NCI-H1417 treated with DMSO at 0.1 percent for 48 hours (cell line): ENCODE results near the gene SBNO2.

Experiments used
- DNase-seq: peaks from one replicate; lab custom pipeline; 2025; lab: John Stamatoyannopoulos, UW

SBNO2 gene

DNA sequence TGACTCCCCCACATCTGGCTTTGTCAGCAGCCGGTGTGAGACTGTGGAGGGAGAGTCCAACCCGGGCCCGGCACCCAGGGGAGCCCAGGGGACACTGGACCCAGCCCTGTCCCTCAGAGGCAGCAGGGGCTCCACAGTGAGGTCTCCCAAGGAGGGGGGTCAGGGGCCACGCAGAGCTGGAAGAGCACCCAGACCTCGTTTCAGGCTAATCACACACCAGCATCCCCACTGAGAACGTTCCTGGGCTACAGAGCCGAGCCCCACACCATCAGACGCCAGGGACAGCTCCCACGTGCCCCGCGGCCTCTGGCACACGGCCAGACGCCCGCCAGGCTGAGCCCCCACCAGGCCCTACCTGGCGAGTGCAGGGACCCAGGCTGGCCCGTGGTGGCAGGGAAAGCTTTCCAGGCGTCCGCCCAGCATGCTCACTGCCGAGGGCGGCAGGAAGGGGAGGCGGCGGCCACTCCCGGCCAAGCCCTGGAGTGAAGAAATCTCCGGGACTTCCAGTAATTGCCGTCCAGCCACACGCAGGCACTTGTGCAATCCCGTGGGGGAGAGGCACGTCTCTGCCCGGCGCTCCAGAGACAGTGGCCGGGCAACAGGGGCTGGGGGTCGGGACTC is 19.2 kb downstream of the SBNO2 start:
- no peak for DNase-seq

DNA sequence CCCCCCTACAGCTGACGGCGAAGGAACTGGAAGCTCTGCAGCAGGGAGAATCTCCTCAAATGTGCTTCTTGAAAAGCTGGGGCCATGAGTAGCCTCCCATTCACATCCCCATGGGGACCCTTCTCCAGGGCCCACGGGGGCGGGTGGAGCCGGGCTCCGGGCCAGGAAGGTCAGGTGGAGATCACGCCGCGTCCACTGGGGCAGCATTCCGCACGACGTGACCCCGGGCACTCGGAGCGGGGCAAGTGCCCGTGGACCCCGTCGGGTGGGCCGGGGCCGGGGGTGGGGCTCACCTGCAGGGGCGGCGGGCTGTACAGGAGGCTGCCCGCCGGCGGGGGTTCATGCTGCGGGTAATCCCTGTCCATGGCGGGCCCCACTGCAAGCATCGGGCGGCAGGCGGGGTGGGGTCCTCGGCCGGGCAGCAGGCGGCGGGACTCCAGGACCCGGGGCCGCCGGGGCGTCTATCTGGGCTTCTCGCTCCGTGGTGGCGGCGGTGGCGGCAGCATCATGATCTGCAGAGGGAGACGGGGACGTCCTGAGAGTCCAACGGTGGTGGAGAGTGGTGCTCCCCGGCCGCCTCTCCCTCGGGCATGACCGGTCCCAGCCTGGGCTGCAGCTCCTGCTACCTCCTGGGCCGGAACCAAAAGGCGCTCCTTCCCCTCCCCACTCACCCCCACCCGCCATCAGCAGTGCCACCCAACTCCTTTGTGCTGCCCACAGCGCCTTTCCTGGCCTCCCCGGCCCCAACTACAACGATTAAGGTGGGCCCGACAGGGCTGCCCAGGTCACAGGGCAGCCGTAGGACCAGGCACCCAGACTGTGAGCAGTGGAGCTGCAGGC is 20.0 kb downstream of the SBNO2 start:
- no peak for DNase-seq

DNA sequence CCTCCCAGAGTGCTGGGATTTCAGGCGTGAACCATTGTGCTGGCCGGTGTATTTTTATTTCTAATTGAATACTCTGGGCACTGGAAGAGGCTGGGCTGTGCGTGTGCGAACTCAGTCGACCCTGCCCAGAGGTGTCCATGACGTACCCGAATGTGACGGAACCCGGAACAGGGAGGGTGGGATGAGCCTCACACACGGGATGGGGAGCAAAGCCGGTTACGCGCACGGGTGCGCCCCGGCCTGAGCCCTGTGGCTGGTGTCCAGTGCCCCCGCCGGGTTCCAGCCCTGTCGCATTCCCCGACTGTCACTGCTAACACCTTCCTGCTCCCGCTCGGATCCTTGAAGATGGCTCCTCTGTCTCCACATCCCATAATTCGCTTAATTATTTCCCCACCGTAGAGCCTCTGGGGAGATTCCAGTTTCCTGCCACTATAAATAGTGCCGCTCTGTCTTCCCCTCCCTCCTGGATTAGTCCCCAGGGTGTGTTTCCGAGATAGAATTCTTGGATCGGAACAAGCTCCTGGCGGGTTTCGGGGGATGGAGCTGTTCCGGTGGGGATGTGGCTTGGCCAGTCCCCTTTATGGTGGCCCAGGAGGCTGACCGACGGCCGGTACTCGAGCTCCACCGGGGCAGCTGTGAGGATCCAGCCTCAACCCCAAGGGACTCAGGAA is 22.0 kb downstream of the SBNO2 start:
- no peak for DNase-seq

DNA sequence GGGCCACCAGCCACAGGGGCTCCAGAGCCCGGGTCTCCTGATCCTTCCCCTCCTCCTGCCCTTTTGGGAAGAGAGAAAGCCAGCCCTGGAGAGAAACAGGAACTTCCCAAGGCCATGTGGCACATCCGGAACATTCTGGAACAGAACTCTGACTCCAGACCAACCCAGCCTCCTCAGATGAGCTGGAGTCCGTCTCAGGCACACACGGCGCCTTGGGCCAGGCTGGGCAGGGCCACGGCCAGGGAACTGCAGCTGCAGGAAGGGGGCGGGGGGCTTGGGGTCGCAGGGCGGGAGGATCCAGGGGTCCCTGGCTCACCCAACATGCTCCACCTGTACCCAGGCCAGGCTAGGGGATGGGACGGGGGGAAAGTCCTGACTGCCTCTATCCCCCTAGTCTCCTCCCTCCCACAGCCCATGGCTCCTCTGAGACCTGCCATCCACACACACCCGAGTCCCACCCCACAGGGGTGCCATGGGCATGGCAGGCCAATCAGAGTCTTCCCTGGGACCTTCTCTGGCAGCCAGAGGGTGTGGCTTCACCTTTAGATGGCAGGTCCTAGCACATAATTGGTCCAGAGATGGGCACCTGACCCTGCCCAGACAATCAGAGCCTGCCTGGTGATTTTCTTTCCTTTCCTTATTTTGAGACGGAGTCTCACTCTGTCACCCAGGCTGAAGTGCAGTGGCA is 22.9 kb downstream of the SBNO2 start:
- no peak for DNase-seq

DNA sequence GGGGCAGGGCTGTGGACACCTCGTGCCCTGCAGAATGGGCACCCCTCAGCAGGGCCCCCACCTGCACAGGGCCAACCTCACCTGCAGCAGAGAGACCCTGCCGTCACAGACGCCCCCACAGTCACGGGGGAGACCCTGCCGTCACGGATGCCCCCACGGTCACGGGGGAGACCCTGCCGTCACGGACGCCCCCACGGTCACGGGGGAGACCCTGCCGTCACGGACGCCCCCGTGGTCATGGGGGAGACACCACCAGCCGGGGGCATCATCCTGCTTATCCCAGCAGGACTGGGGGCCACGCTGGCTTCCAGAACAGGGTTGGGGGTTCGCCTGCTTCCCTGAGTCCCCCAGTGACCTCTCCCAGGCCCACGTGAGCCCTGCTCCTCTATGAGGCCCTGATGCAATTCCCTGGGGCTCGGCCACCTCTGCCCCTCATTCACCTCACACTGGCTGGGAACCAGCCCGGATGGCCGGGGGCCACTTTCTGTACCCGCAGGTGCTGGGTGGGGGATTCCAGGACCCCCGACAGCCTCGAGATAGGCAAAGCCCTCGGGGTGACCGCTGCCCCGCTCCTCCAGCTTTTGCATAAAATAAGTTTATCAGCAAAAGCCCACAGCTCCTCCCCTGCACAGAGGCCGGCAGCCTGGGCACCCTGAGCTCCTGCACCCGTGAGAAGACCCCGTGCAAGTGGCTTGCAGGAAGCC is 23.6 kb downstream of the SBNO2 start:
- DNase-seq = no peak

DNA sequence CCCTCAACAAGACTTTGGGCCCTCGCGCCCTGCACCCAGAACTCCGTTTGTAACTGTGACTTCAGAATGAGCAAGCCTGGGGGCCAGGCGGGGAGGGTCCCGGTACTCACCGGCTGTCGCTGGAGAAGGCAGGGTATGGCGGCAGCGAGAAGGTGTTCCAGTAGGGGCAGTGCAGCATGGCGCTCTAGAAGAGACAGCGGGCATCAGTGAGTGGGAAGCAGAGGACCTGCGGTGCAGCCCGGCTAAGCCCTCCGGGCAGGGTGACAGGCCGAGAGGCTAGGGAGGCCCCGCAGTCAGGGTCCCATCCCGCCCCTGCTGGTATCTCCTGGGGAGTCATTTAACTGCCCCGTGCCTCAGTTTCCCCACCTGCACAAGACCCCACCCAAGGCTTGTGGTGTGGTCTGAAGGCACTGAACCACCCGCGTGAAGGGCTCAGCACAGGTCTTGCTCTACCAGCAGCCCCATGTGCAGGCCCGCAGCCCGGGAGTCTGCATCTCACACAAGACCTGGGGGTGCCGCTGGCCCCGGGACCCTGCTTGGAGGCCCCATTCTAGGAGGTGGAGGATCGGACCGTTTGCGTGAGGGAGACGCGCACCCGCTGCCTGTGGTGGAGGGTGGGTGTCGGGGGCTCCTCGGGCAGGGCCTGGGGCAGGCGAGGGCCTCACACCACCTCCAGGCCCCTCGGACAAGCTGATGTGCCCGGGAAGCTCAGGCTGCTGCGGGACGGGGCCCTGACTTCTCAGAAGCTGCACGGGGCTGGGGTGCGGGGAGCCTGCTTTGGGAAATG is 24.6 kb downstream of the SBNO2 start:
- no peak for DNase-seq

DNA sequence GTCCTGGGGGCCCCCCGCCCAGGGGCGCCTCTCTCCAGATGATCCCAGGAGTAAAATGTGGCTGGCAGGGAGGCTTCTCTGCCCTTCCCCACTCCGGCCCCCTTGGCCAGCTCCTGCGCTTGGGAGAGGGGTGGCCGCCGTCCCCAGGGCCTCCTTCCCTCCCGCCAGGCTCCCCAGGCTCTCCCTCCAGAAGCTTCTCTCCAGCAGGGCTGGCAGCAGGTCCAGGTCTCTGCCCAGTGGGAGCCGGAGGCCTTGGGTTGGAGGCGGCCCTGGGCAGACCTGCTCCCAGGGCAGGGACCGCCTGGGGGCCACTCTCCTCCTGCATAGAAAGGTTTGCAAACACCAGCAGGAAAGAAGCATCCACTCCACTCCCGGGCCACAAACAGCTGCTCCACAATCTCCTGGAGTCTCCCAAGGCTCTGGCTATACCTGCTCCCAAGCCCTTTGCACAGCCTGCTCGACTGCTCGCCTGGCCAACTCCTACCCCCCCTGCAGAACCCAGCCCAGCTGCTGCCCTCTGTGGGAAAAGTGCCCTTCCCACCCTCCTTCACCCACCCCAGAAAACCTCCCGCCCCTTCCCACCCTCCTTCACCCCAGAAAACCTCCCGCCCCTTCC is 26.0 kb downstream of the SBNO2 start:
- no peak for DNase-seq

DNA sequence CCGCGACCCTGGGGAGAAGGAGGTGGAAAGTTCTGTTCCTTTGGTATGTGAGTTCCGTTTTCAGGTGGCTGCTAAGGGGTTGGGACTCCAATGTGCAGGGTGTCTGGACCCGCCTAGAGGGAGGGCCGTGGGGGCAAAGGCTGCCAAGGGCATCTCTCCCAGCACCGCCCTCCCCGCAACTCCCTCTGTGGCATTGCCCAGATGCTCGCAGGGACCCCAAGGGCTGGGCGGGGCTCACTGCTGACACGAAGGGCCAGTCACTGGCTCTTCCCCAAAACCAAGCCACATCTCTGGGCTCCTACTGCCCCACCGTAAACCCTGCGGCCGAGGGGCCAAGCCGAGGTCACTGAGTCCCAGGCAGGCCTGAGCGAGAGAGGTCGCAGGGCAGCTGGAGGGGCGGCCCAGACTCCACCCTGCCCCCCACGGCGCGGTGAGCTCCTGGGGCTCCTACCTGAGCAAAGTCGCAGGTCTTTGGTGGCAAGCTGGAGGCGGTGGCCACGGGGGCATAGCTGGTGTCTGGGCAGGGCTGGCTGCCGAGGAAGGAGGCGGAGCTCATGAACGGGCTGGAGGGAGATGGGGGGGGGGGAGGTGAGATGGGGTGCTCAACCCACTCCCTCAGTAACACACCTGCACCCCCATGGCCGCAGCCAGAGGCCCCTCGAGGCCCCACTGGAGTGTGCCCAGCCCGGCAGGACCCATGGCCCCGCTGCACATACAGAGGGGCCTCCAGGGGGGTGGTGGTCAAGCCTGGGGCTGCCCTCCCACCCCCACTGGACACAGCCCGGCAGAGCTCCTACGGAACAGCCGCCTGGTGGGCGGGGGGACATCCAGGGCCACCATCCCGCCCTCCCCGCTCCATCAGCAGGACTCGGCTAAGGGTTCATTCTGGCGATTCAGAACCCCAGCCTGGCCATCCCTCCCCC is 26.9 kb downstream of the SBNO2 start:
- no peak for DNase-seq

DNA sequence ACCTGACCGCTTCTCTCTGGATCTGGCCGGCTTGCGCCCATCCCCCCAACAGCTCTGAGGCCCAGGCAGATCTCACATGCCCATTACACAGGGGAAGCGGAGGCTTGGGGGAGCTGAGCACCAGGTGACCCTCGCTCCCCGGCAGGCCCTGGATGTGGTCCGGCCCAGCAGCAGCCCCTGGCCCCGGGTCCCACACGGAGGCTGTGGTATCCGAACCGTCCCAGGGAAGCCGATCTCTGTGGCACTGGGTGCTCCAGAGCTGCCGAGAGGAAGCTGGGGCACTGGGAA is 27.7 kb downstream of the SBNO2 start:
- no peak for DNase-seq

DNA sequence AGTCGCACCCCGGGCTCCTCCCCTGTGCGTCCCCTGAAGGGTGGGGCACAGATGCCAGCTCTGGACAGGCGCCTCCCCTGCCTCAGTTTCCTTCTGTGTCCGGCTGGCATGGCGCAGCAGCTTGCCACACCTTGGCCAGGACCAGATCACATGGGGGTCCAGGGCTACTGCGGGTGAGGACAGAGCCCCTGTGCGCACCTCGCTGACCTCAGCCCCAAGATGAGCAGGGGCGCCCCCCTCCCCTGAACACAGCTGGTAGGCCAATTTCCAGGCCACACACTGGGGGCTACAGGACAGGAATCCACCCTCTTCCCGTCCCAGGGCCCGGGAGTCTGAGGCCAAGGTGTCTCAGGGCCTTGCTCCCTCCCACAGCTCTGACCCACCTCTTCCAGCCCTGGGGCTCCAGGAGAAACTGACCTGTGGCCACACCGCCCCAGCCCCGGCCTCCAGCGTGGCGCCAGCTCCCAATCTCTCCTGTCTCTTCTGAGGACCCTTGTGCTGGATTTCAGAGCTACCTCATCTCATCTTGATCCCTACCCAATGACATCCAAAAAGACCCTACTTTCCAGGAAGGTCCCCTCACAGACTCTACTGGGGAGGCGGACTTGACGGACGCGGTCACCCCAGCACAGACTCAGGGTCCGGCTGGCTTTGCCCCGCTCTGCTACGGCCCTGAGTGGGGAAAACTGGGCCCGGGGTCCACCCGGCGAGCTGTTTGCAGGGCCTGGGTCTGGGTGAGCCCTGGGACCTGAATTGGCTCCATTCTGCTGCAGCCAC is 28.2 kb downstream of the SBNO2 start:
- no peak for DNase-seq

DNA sequence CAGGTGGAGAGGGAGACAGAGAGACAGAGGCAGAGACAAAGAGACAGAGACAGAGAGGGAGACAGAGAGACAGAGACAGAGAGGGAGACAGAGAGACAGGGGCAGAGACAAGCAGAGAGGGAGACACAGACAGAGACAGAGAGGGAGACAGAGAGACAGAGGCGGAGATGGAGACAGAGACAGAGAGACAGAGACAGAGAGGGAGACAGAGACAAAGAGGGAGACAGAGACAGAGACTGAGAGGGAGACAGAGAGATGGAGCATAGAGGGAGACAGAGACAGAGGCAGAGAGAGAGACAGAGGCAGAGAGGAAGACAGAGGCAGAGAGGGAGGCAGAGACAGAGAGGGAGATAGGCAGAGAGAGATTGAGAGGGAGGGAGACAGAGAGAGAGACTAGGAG is 29.3 kb downstream of the SBNO2 start:
- no peak for DNase-seq

DNA sequence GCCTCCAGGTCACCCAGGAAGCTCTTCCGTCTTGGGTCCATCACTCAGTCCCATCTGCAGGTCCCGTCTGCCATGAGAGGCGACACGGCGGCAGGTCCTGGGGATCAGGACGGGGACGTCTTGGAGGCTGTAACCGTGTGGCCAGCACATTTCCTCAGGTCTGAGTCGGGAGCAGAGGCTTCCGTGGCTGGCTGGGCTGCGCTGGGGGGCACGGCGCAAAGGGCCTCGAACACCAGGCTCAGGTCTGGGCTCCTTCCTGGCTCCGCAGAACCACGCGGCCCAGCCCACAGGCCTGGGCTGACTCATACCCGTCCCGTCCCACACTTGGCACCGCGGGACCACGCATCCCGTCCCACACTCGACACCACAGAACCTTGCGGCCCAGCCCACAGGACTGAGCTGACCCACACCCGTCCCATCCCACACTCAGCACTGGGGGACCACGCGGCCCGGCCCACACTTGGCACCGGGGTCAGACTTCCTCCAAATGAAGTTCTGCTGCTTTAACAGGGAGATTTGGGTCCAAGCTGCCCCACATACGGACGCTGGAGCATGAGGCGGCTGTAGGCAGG is 30.2 kb downstream of the SBNO2 start:
- DNase-seq = no peak

DNA sequence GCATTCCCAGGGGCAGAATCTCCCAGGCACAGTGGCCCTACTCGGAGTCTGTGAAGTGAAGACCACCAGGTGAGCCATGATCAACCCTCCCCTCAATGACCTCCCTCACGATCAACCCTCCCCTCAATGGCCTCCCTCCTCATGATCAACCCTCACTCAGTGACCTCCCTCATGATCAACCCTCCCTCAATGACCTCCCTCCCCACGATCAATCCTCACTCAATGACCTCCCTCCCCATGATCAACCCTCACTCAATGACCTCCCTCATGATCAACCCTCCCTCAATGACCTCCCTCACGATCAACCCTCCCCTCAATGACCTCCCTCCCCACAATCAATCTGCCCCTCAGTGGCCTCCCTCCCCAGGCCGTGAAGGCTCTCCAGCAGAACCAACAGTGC is 32.1 kb downstream of the SBNO2 start:
- no peak for DNase-seq

DNA sequence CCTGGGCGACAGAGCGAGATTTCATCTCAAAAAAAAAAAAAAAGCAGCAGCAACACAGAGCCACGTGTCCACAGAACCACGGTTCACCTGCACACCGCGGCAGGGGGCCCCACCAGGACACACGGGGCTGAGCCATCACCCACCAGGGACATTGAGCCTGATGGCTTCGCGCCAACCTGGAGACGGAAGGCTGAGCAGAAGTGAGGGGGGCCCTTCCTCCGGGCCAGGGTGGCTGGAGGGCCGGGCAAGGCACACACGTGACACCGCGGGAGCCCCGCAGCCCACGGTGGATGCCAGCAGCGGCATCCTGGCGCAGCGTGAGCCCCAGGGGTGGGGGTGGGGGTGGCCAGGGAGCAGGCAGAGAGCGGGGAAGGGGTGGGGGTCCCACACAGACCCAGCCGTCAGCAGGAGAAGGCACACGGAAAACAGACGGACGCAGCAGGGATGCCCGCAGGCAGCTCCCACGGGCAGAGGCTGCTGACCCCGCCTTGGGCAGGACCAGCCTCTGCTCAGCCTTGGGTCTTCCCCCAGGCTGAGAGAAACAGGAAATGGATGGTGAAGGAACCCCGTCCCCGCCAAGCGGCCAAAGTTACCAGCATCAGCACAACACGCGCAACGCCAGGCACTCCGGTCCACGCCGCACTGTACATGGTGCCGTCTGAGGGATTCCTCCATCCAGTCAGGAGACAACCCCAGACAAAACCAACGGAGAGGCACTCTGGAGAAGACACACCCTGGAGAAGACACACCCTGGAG is 33.6 kb downstream of the SBNO2 start:
- DNase-seq = no peak

DNA sequence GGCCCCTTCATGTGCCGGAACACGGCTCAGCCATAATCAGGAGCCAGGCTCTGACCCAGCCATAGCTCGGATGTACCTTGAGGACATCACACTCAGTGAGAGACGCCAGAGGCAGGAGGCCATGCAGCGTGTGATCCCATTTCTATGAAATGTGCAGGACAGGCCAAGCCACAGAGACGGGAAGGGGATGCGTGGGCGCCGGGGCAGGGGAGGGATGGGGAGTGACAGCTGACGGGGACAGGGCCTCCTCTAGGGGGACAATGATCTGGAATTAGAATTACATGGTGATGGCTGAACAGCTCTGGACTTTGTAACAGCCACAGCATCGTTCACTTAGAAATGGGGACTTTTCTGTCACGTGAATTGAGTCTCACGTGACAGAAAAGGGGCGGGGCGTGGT is 34.9 kb downstream of the SBNO2 start:
- DNase-seq = no peak

DNA sequence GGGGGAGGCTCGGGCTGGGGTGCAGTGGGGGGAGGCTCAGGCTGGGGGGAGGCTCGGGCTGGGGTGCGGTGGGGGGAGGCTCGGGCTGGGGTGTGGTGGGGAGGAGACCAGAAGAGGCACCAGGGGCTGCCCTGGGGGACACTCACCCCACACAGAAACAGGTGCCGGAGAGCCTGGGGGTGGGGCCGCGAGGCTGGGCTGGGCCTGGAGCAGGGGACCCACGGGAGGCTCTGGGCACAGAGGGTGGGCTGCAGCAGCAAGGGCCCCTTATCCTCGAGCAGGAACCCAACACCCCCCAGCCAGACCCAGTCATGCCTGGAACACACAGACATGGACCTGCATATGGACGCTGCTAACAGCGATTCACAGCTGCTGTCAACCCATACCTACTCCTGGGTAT is 35.9 kb downstream of the SBNO2 start:
- DNase-seq = no peak

DNA sequence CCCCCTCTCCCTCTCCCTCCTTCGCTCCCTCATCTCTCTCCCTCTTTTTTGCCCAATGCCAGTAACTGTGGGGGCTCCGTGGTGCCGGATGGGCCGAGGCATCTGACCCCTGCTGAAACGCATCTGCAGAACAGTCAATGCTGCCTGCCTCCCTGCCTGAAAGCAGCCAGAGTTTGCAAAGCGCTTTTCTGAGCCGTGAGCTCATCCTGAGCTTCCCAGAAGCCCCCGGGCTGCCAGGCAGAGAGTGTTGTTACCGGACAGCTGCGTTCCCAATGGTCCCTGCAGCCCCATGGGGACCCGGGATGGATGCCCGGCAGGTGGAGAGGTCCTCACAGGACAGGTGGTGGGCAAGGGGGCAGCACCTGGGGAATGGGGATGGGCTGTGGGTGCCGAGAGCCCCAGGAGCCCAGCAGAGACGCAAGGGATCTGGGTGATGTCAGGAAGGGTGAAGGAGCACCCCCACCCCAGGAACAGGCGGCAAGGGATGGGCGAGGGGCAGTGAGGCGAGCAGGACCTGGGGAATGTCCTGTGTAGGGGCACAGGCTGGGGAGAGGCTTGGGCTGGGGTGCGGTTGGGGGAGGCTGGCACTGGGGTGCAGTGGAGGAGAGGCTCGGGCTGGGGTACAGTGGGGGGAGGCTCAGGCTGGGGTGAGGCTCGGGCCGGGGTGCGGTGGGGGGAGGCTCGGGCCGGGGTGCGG is 37.3 kb downstream of the SBNO2 start:
- no peak for DNase-seq
